GM23338 (cell line): Measurements from ENCODE around the gene TMEM161B. TPM values are rescaled to one million over a fixed set of nuclear protein-coding genes. Genes with fewer than 3 reads are reported as not detected.

Source experiments
- ATAC-seq: fragments of 200-7000 bp; cut with Tn5 transposase; 3 replicates; pipeline ENCODE4 v1.9.1; 2020
- DNase-seq: peaks from one replicate; pipeline ENCODE4 v3.0.0-alpha.2; 2015; ENCODE audit warnings: low spot score
- H2AFZ ChIP-seq: fragments of 200-600 bp; sonication (generic); 2 replicates; pipeline ENCODE4 v1.8.0; 2016; ENCODE audit warnings: antibody characterized with exemption, mild to moderate bottlenecking, moderate library complexity
- H3F3A ChIP-seq: fragments of 200-600 bp; sonication (generic); replicated peaks from 2 replicates; pipeline ENCODE4 v1.8.0; 2017; ENCODE audit warnings: antibody characterized with exemption, mixed run types, low read depth
- H3K27ac ChIP-seq: fragments of 200-600 bp; sonication (generic); 2 replicates; pipeline ENCODE4 v1.6.1; 2016; ENCODE audit warnings: low read depth
- H3K27me3 ChIP-seq: fragments of 200-600 bp; sonication (generic); 2 replicates; pipeline ENCODE4 v1.8.0; 2016; ENCODE audit warnings: mild to moderate bottlenecking, mixed run types, moderate library complexity; ENCODE audit not compliant: insufficient read depth
- H3K36me3 ChIP-seq: fragments of 200-600 bp; sonication (generic); 2 replicates; pipeline ENCODE4 v1.8.0; 2016; ENCODE audit warnings: mild to moderate bottlenecking; ENCODE audit not compliant: insufficient read depth
- H3K4me1 ChIP-seq: fragments of 200-600 bp; sonication (generic); 2 replicates; pipeline ENCODE4 v1.8.0; 2016; ENCODE audit warnings: mild to moderate bottlenecking, moderate library complexity; ENCODE audit not compliant: insufficient read depth
- H3K4me2 ChIP-seq: fragments of 200-600 bp; sonication (generic); 2 replicates; pipeline ENCODE4 v1.7.1; 2017; ENCODE audit warnings: mixed run types
- H3K4me3 ChIP-seq: fragments of 200-600 bp; sonication (generic); 2 replicates; pipeline ENCODE4 v1.6.1; 2016; ENCODE audit warnings: mixed run types
- H3K79me2 ChIP-seq: fragments of 200-600 bp; sonication (generic); replicated peaks from 2 replicates; pipeline ENCODE4 v1.8.0; 2017; ENCODE audit warnings: mild to moderate bottlenecking; ENCODE audit not compliant: insufficient read depth
- H3K9me2 ChIP-seq: fragments of 200-600 bp; sonication (generic); 2 replicates; pipeline ENCODE4 v1.8.0; 2017; ENCODE audit not compliant: insufficient read depth
- H4K20me1 ChIP-seq: fragments of 200-600 bp; sonication (generic); replicated peaks from 2 replicates; pipeline ENCODE4 v1.8.0; 2017; ENCODE audit warnings: mild to moderate bottlenecking; ENCODE audit not compliant: insufficient read depth
- H3K27ac Mint-ChIP-seq: 2 replicates; pipeline ENCODE4 v1.8.0; 2020; ENCODE audit warnings: inconsistent platforms, mild to moderate bottlenecking, moderate library complexity, mixed read lengths
- H3K27me3 Mint-ChIP-seq: 3 replicates; pipeline ENCODE4 v1.8.0; 2022; ENCODE audit warnings: low read depth, mild to moderate bottlenecking, moderate library complexity, mixed read lengths, inconsistent platforms; ENCODE audit not compliant: insufficient read depth, poor library complexity
- H3K36me3 Mint-ChIP-seq: 3 replicates; pipeline ENCODE4 v1.8.0; 2021; ENCODE audit warnings: low read depth, mild to moderate bottlenecking, inconsistent platforms, moderate library complexity, mixed read lengths
- H3K4me1 Mint-ChIP-seq: 3 replicates; pipeline ENCODE4 v1.8.0; 2020; ENCODE audit warnings: mild to moderate bottlenecking, inconsistent platforms, mixed read lengths
- H3K4me3 Mint-ChIP-seq: 3 replicates; pipeline ENCODE4 v1.8.0; 2021; ENCODE audit warnings: moderate library complexity, mild to moderate bottlenecking, inconsistent platforms, mixed read lengths
- H3K9me3 Mint-ChIP-seq: 3 replicates; pipeline ENCODE4 v1.8.0; 2020; ENCODE audit warnings: moderate library complexity, mild to moderate bottlenecking, inconsistent platforms, mixed read lengths
- CREB1 ChIP-seq: fragments of 250-450 bp; sonication (Bioruptor Pico); IDR thresholded peaks from 2 replicates; pipeline ENCODE4 v1.5.0; 2020; ENCODE audit warnings: low read depth, mild to moderate bottlenecking, moderate library complexity
- CTCF ChIP-seq, 2 experiments: fragments of 200-600 bp in 1 of 2; sonication (generic) in 1 of 2; conservative IDR thresholded peaks; 2 replicates each; pipeline versions ENCODE4 v1.5.1 to v1.6.1; 2016 to 2017; ENCODE audit warnings: antibody characterized with exemption in 2 of 2, low read depth in 2 of 2, mild to moderate bottlenecking in 2 of 2, moderate library complexity in 1 of 2
- ETS1 ChIP-seq: IDR thresholded peaks from 2 replicates; pipeline ENCODE4 v1.6.1; 2016; ENCODE audit warnings: antibody characterized with exemption
- EZH2 ChIP-seq: fragments of 200-600 bp; sonication (generic); IDR thresholded peaks from one replicate; pipeline ENCODE4 v1.8.0; 2017; ENCODE audit warnings: antibody characterized with exemption, mild to moderate bottlenecking, low read depth; ENCODE audit not compliant: unreplicated experiment
- EZH2phosphoT487 ChIP-seq: fragments of 200-600 bp; sonication (generic); IDR thresholded peaks from one replicate; pipeline ENCODE4 v1.8.1; 2018; ENCODE audit warnings: antibody characterized with exemption; ENCODE audit not compliant: unreplicated experiment
- JUNB ChIP-seq: IDR thresholded peaks from one replicate; pipeline ENCODE4 v1.6.1; 2016; ENCODE audit warnings: antibody characterized with exemption; ENCODE audit not compliant: unreplicated experiment
- NANOG ChIP-seq: IDR thresholded peaks from 2 replicates; pipeline ENCODE4 v1.6.1; 2016; ENCODE audit warnings: antibody characterized with exemption, borderline replicate concordance
- POLR2AphosphoS5 ChIP-seq: IDR thresholded peaks from 2 replicates; pipeline ENCODE4 v1.6.1; 2016; ENCODE audit warnings: antibody characterized with exemption, low read depth
- STAT1 ChIP-seq: IDR thresholded peaks from one replicate; pipeline ENCODE4 v1.6.1; 2016; ENCODE audit warnings: antibody characterized with exemption; ENCODE audit not compliant: unreplicated experiment
- ZNF331 ChIP-seq: fragments of 250-450 bp; sonication (Bioruptor Pico); IDR thresholded peaks from 2 replicates; pipeline ENCODE4 v1.5.0; 2020; ENCODE audit warnings: low read depth, mild to moderate bottlenecking, moderate library complexity
- polyA plus RNA-seq: library from polyadenylated mRNA; unstranded; fragments of >200 nt; fragmentation: Nextera tagmentation; extraction: Ambion mirVana; gene quantifications from 2 replicates; pipeline ENCODE4 v1.2.1, GENCODE V29; 2016
- total RNA-seq: library from RNA; depleted of rRNA; stranded (reverse); fragments of >200 nt; shearing (Covaris generic); gene quantifications from 2 replicates; pipeline ENCODE4 v1.2.3, GENCODE V29; 2014

Gene TMEM161B
- total and polyA plus RNA-seq, 2 experiments from 2014 or later, result 11.9 to 25.5 TPM

GRCh38 chr5:88159591-88159990 is 109.1 kb downstream of the TMEM161B start (continued):
- TF ChIP-seq ETS1 (no peak), JUNB (no peak)

- TF ChIP-seq CTCF (conservative IDR thresholded peaks at IDR 0.05; ENCODE audit: low read depth in 2 of 2) (no peak), POLR2AphosphoS5 (no peak), ETS1 (no peak), EZH2phosphoT487 (no peak), EZH2 (no peak)
- no peaks in the 10 kb centered on the region for H3K36me3 Mint-ChIP-seq
- no peaks in the 10 kb centered on the region for H4K20me1 ChIP-seq
- H2AFZ ChIP-seq, result no peak overlapping the region
- H3K4me2 ChIP-seq, result no peak overlapping the region
- H3K9me2 ChIP-seq, result no peaks in the 10 kb centered on the region
- H3K9me3 Mint-ChIP-seq, result no peaks in the 10 kb centered on the region
- DNase-seq, result no peak
- no peak overlapping the region for H3K4me3 Mint-ChIP-seq
- no peaks in the 10 kb centered on the region for H3K36me3 ChIP-seq
- H3K27ac ChIP-seq, result no peak overlapping the region
- ATAC-seq, result no peak
- no peak overlapping the region for H3K27ac Mint-ChIP-seq
- H3K4me1 ChIP-seq, result no peaks in the 10 kb centered on the region
- no peaks in the 10 kb centered on the region for H3K4me1 Mint-ChIP-seq
- no peaks in the 10 kb centered on the region for H3K27me3 ChIP-seq
- no peaks in the 10 kb centered on the region for H3F3A ChIP-seq
- no peaks in the 10 kb centered on the region for H3K79me2 ChIP-seq
- H3K4me3 ChIP-seq, result no peak overlapping the region
- H3K27me3 Mint-ChIP-seq, result no peaks in the 10 kb centered on the region
Measured at GRCh38 chr5:88158056-88158455, 110.6 kb downstream of the TMEM161B start.

GRCh38 chr5:88154891-88155290 is 113.8 kb downstream of the TMEM161B start:
- H2AFZ ChIP-seq, result no peak overlapping the region
- no peak overlapping the region for H3K27ac ChIP-seq
- H4K20me1 ChIP-seq, result no peaks in the 10 kb centered on the region
- H3K79me2 ChIP-seq, result no peaks in the 10 kb centered on the region
- ATAC-seq, result no peak
- no peaks in the 10 kb centered on the region for H3K4me1 ChIP-seq
- no peak overlapping the region for H3K27ac Mint-ChIP-seq
- no peaks in the 10 kb centered on the region for H3K9me2 ChIP-seq
- H3K9me3 Mint-ChIP-seq, result peaks cover 11% of the 10 kb centered on the region; the same call in 2 of the 3 replicates
- H3K36me3 ChIP-seq, result no peaks in the 10 kb centered on the region
- H3K4me3 ChIP-seq, result no peak overlapping the region
- no peak overlapping the region for H3K4me3 Mint-ChIP-seq
- no peaks in the 10 kb centered on the region for H3K27me3 ChIP-seq
- H3K27me3 Mint-ChIP-seq, result no peaks in the 10 kb centered on the region
- no peaks in the 10 kb centered on the region for H3F3A ChIP-seq
- H3K4me2 ChIP-seq, result no peak overlapping the region
- no peaks in the 10 kb centered on the region for H3K4me1 Mint-ChIP-seq
- DNase-seq, result no peak
- no peaks in the 10 kb centered on the region; the same call in 2 of the 3 replicates for H3K36me3 Mint-ChIP-seq
- TF ChIP-seq EZH2 (no peak), POLR2AphosphoS5 (no peak), STAT1 (no peak), NANOG (no peak), CTCF (conservative IDR thresholded peaks at IDR 0.05; ENCODE audit: low read depth in 2 of 2) (no peak), CREB1 (no peak), ZNF331 (CRISPR knock-in tag) (no peak), EZH2phosphoT487 (no peak)
